ENCODE measurements around the gene TMEM151B.

Gene TMEM151B

GRCh38 chr6:44249082-44249748 lies 21.0 kb upstream of the TMEM151B start:
- TF ChIP-seq CTCF (IDR thresholded peaks at IDR 0.05; ENCODE audit: insufficient read depth, low read depth, low read length, missing control alignments): no peak
- no peak for DNase-seq (ENCODE audit: low read depth)
- peak overlapping the region; percentile 70 for H3K4me3 ChIP-seq (ENCODE audit: low read depth, low read length)

GRCh38 chr6:44250067-44250717 lies 20.1 kb upstream of the TMEM151B start:
- no peak overlapping the region for H3K4me3 ChIP-seq (ENCODE audit: low read depth, low read length)
- TF ChIP-seq CTCF (IDR thresholded peaks at IDR 0.05; ENCODE audit: insufficient read depth, low read depth, low read length, missing control alignments): no peak
- no peak for DNase-seq (ENCODE audit: low read depth)

- no peak overlapping the region for H3K4me3 ChIP-seq (ENCODE audit: low read depth, low read length)
- TF ChIP-seq CTCF (IDR thresholded peaks at IDR 0.05; ENCODE audit: insufficient read depth, low read depth, low read length, missing control alignments): no peak
Observed at GRCh38 chr6:44250718-44251123, 19.5 kb upstream of the TMEM151B start.

GRCh38 chr6:44251576-44252524 lies 18.4 kb upstream of the TMEM151B start:
- H3K4me3 ChIP-seq (ENCODE audit: low read depth, low read length): no peak overlapping the region
- no peak for TF ChIP-seq CTCF (IDR thresholded peaks at IDR 0.05; ENCODE audit: insufficient read depth, low read depth, low read length, missing control alignments)
- DNase-seq (ENCODE audit: low read depth): no peak

More at GRCh38 chr6:44250718-44251123, 19.5 kb upstream of the TMEM151B start:
- no peak for DNase-seq (ENCODE audit: low read depth)

GRCh38 chr6:44253307-44254101 lies 16.7 kb upstream of the TMEM151B start:
- DNase-seq (ENCODE audit: low read depth): peak; percentile 50
- no peak overlapping the region for H3K4me3 ChIP-seq (ENCODE audit: low read depth, low read length)
- TF ChIP-seq CTCF (IDR thresholded peaks at IDR 0.05; ENCODE audit: insufficient read depth, low read depth, low read length, missing control alignments): peak; percentile 54
